HepG2 (cell line): ENCODE results near the gene CDNF. TPM values are rescaled to one million over a fixed set of nuclear protein-coding genes. Genes with fewer than 3 reads are reported as not detected.

Experiments used
- ATAC-seq: fragments of 200-7000 bp; cut with Tn5 transposase; 3 replicates; pipeline ENCODE4 v1.9.1; 2020; ENCODE audit warnings: mild to moderate bottlenecking, moderate library complexity
- BruUV-seq: library from RNA; stranded (reverse); fragments of 400-500 nt; replicated peaks from 2 replicates; lab custom pipeline; 2021; lab: Mats Ljungman, UMichigan
- CTCF ChIA-PET: fragments of 300-600 bp; formaldehyde crosslinking; extraction: SDS; loops from one replicate; lab custom pipeline; 2021; ENCODE audit warnings: low total read pairs, inconsistent platforms, low intra/inter-chr PET ratio; lab: Yijun Ruan, JAX
- POLR2A ChIA-PET: fragments of 350-600 bp; sonication (Branson Sonifier 250); formaldehyde crosslinking; loops from one replicate; lab custom pipeline; 2020; ENCODE audit warnings: antibody characterized with exemption, inconsistent platforms; lab: Yijun Ruan, JAX
- DNase-seq: peaks from one replicate; pipeline ENCODE4 v3.0.0-alpha.2; 2015; ENCODE audit warnings: low spot score
- FAIRE-seq: peaks from 3 replicates; lab custom pipeline; 2011; peaks lifted over from hg19 to GRCh38; lab: Jason Lieb, UNC
- H2AFZ ChIP-seq: one replicate; pipeline ENCODE4 v1.6.1; 2011; ENCODE audit warnings: low read length, inconsistent platforms
- H3K27ac ChIP-seq: fragments of 300-600 bp; 3 replicates; pipeline ENCODE4 v1.8.0; 2011; ENCODE audit warnings: mixed run types, mild to moderate bottlenecking, mixed read lengths, low read length, inconsistent platforms; ENCODE audit not compliant: insufficient read depth; ENCODE audit errors: extremely low read length
- H3K27me3 ChIP-seq, 2 experiments: fragments of 200-600 bp in 1 of 2; 2 replicates in 1 of 2; 3 replicates in 1 of 2; pipeline versions ENCODE4 v1.6.0 to v1.8.0; 2011; ENCODE audit warnings: low read length in 2 of 2, mild to moderate bottlenecking in 2 of 2, moderate library complexity in 2 of 2, inconsistent platforms in 1 of 2; ENCODE audit not compliant: insufficient read depth in 2 of 2, control insufficient read depth in 1 of 2
- H3K36me3 ChIP-seq, 2 experiments: fragments of 200-600 bp in 1 of 2; replicated peaks in 1 of 2; 2 replicates in 1 of 2; 3 replicates in 1 of 2; pipeline versions ENCODE4 v1.5.1 to v1.8.0; 2011; ENCODE audit warnings: low read length in 2 of 2, inconsistent platforms in 1 of 2; ENCODE audit not compliant: insufficient read depth in 2 of 2, control insufficient read depth in 1 of 2
- H3K4me1 ChIP-seq: 2 replicates; pipeline ENCODE4 v1.5.1; 2012; ENCODE audit warnings: low read length, inconsistent platforms; ENCODE audit not compliant: insufficient read depth
- H3K4me2 ChIP-seq: 2 replicates; pipeline ENCODE4 v1.6.0; 2011; ENCODE audit warnings: low read depth, low read length, inconsistent platforms
- H3K4me3 ChIP-seq, 3 experiments: fragments of 200-600 bp in 1 of 3; sonication (generic), shearing (Covaris generic) in 1 of 3; replicated peaks in 1 of 3; 2 replicates each; pipeline ENCODE4 v1.5.1; 2011 to 2016; ENCODE audit warnings: low read length in 3 of 3, inconsistent platforms in 2 of 3, low read depth in 2 of 3, mild to moderate bottlenecking in 2 of 3, control low read depth in 1 of 3, mixed read lengths in 1 of 3; ENCODE audit not compliant: insufficient read depth in 1 of 3
- H3K79me2 ChIP-seq: one replicate; pipeline ENCODE4 v1.6.1; 2011; ENCODE audit warnings: low read length, inconsistent platforms; ENCODE audit not compliant: insufficient read depth
- H3K9ac ChIP-seq: 2 replicates; pipeline ENCODE4 v1.6.0; 2011; ENCODE audit warnings: mild to moderate bottlenecking, low read depth, low read length, inconsistent platforms; ENCODE audit not compliant: insufficient read depth
- H3K9me3 ChIP-seq: 2 replicates; pipeline ENCODE4 v1.5.1; 2012; ENCODE audit warnings: mild to moderate bottlenecking, low read length
- H4K20me1 ChIP-seq: 2 replicates; pipeline ENCODE4 v1.6.0; 2011; ENCODE audit warnings: inconsistent platforms, mild to moderate bottlenecking, low read length, moderate library complexity; ENCODE audit not compliant: insufficient read depth
- HNF4A ChIP-seq: sonication (generic); formaldehyde crosslinking; IDR thresholded peaks from 2 replicates; pipeline ENCODE4 v1.4.0; 2020; ENCODE audit warnings: missing genetic modification reagents
- MAFF ChIP-seq: IDR thresholded peaks from 2 replicates; pipeline ENCODE4 v1.6.1; 2011; ENCODE audit warnings: low read depth, low read length, improper control_type of control experiment
- MAFK ChIP-seq, 2 experiments: IDR thresholded peaks in 1 of 2; conservative IDR thresholded peaks in 1 of 2; 2 replicates each; pipeline ENCODE4 v1.6.1; 2011; ENCODE audit warnings: improper control_type of control experiment in 2 of 2, low read length in 2 of 2
- PAX8 ChIP-seq: sonication (generic); formaldehyde crosslinking; IDR thresholded peaks from 2 replicates; pipeline ENCODE4 v1.8.0; 2022; ENCODE audit warnings: mild to moderate bottlenecking, missing genetic modification reagents, borderline replicate concordance
- WGBS: methylation state at CpG from one replicate; pipeline ENCODE4 v1.1.6; 2017; ENCODE audit warnings: low lambda C conversion rate; 5-methylcytosine and 5-hydroxymethylcytosine counted together
- in situ Hi-C: cut with HindIII; loops from 2 replicates; pipeline ENCODE4 v1.10.0; 2017; ENCODE audit warnings: low pct_unique_long_range_greater_than_20kb; ENCODE audit not compliant: extremely low pct_ligation_motif_present
- intact Hi-C: fragments of 100-400 bp; cut with micrococcal nuclease; formaldehyde crosslinking; loops from one replicate; pipeline ENCODE4 v1.10.0; 2022; ENCODE audit not compliant: unreplicated experiment
- polyA plus RNA-seq, 8 experiments: library from polyadenylated mRNA; depleted of rRNA in 3 of 8; stranded (reverse) in 7 of 8; unstranded in 1 of 8; fragments of >200 nt; fragmentation: Illumina TruSeq in 4 of 8; extraction: Trizol in 4 of 8; gene quantifications; 2 replicates each; pipeline versions ENCODE4 v1.2.1 to v1.2.3, GENCODE V29; 2011 to 2016; ENCODE audit warnings: low read depth in 4 of 8, missing spikeins in 1 of 8, mixed read lengths in 1 of 8; ENCODE audit not compliant: insufficient read depth in 1 of 8
- total RNA-seq, 5 experiments: library from RNA; depleted of rRNA; stranded (reverse); fragments of >200 nt; fragmentation: Illumina TruSeq; extraction: Trizol; gene quantifications; 2 replicates each; pipeline ENCODE4 v1.2.3, GENCODE V29; 2016; ENCODE audit warnings: low read depth in 1 of 5
- TF ChIP-seq, protein P1 (sequence below): sonication (generic); formaldehyde crosslinking; IDR thresholded peaks from 2 replicates; pipeline ENCODE4 v1.8.0; 2023; ENCODE audit warnings: mild to moderate bottlenecking, missing genetic modification reagents
- TF ChIP-seq, protein P2 (sequence below): sonication (generic); formaldehyde crosslinking; IDR thresholded peaks from 2 replicates; pipeline ENCODE4 v1.4.0; 2020; ENCODE audit warnings: missing genetic modification reagents

CDNF gene
- total and polyA plus RNA-seq, 2 of the 13 experiments (the other 11 are each of a cell fraction or from before 2014, with no cell fraction given): 0.29 to 0.33 TPM

DNA sequence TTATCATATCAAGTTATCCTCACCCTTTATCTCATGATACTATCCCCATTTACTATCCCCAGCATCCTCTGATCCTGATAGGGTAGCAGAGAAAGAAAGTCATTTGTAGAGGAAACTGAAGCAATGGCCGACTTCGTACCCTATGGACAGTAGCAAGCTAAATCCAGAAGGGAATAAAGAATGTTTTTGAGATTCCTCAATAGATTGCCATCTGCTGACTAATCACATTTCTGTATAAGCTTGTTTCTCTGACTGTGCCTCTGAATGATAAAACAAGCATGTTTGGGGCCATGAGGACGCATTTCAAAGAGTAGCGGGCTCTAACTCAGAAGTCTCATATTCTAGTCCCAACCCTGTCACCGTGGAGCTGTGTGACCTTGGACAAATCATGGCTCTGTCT, 49.9 kb downstream of the CDNF start:
- H3K4me1 ChIP-seq: peaks cover 4% of the 10 kb centered on the region
- no peaks in the 10 kb centered on the region for H3K79me2 ChIP-seq
- H3K27me3 ChIP-seq: peaks cover 3 to 6% of the 10 kb centered on the region in 2 experiments; a peak in 3 of 5 replicates
- no peak overlapping the region for H3K4me3 ChIP-seq
- H3K9me3 ChIP-seq: no peaks in the 10 kb centered on the region
- 37% methylated on average over 5 of the region's 5 CpGs for WGBS
- ChIA-PET POLR2A (no interaction called here), CTCF (no interaction called here)
- no peaks in the 10 kb centered on the region for H4K20me1 ChIP-seq
- FAIRE-seq: no peak
- DNase-seq: no peak
- BruUV-seq: no TSS peak
- in situ Hi-C loops: no loop called here
- no peak overlapping the region for H2AFZ ChIP-seq
- no peak overlapping the region for H3K27ac ChIP-seq
- no peak for ATAC-seq
- H3K36me3 ChIP-seq: no peaks in the 10 kb centered on the region
- H3K4me2 ChIP-seq: no peak overlapping the region
- H3K9ac ChIP-seq: no peak overlapping the region
- intact Hi-C loops: no loop called here
- peak; percentile 79 to 86; a peak in 3 of 4 replicates for TF ChIP-seq MAFK (conservative IDR thresholded peaks at IDR 0.05 in 1 of 2, IDR thresholded peaks at IDR 0.05 in 1 of 2; ENCODE audit: low read length in 2 of 2)
- TF ChIP-seq, protein P1, sequence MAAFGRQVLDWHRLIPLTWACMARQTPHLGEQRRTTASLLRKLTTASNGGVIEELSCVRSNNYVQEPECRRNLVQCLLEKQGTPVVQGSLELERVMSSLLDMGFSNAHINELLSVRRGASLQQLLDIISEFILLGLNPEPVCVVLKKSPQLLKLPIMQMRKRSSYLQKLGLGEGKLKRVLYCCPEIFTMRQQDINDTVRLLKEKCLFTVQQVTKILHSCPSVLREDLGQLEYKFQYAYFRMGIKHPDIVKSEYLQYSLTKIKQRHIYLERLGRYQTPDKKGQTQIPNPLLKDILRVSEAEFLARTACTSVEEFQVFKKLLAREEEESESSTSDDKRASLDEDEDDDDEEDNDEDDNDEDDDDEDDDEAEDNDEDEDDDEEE (CRISPR knock-in tag): no peak
- TF ChIP-seq, protein P2, sequence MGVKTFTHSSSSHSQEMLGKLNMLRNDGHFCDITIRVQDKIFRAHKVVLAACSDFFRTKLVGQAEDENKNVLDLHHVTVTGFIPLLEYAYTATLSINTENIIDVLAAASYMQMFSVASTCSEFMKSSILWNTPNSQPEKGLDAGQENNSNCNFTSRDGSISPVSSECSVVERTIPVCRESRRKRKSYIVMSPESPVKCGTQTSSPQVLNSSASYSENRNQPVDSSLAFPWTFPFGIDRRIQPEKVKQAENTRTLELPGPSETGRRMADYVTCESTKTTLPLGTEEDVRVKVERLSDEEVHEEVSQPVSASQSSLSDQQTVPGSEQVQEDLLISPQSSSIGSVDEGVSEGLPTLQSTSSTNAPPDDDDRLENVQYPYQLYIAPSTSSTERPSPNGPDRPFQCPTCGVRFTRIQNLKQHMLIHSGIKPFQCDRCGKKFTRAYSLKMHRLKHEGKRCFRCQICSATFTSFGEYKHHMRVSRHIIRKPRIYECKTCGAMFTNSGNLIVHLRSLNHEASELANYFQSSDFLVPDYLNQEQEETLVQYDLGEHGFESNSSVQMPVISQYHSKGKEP: no peak
- TF ChIP-seq MAFF: peak; percentile 82
- no peak for TF ChIP-seq HNF4A (CRISPR knock-in tag)
- TF ChIP-seq PAX8 (CRISPR knock-in tag): no peak
